PC-3 (cell line): ENCODE measurements around the gene SEC31B. TPM values are rescaled to one million over a fixed set of nuclear protein-coding genes. Genes with fewer than 3 reads are reported as not detected.

ENCODE experiments used
- ATAC-seq: fragments of 200-7000 bp; cut with Tn5 transposase; 2 replicates; pipeline ENCODE4 v1.9.1; 2020; ENCODE audit warnings: mild to moderate bottlenecking, moderate library complexity
- BruUV-seq: library from RNA; stranded (reverse); fragments of 400-500 nt; replicated peaks from 2 replicates; lab custom pipeline; 2021; lab: Mats Ljungman, UMichigan
- CTCF ChIA-PET: fragments of 300-600 bp; sonication (Branson Sonifier 250); formaldehyde crosslinking; loops from one replicate; lab custom pipeline; 2022; ENCODE audit warnings: antibody characterized with exemption; lab: Charles Lee
- POLR2A ChIA-PET: fragments of 300-600 bp; sonication (Branson Sonifier 250); formaldehyde crosslinking; loops from one replicate; lab custom pipeline; 2022; ENCODE audit warnings: antibody characterized with exemption; ENCODE audit not compliant: unreplicated experiment; lab: Charles Lee
- DNase-seq: peaks from one replicate; pipeline ENCODE4 v3.0.0-alpha.2; 2015
- H2AFZ ChIP-seq: fragments of 300-600 bp; sonication (generic); 2 replicates; pipeline ENCODE4 v1.6.0; 2016; ENCODE audit warnings: antibody characterized with exemption, low read length
- H3F3A ChIP-seq: fragments of 300-600 bp; sonication (generic); one replicate; pipeline ENCODE4 v1.6.0; 2017; ENCODE audit warnings: antibody characterized with exemption, low read length, control low read depth, mild to moderate bottlenecking; ENCODE audit not compliant: unreplicated experiment
- H3K27ac ChIP-seq: fragments of 300-600 bp; sonication (generic); 2 replicates; pipeline ENCODE4 v1.5.1; 2016; ENCODE audit warnings: mild to moderate bottlenecking, low read length
- H3K27me3 ChIP-seq: fragments of 300-600 bp; sonication (generic); 2 replicates; pipeline ENCODE4 v1.6.1; 2016; ENCODE audit warnings: low read length, mixed read lengths
- H3K36me3 ChIP-seq: fragments of 300-600 bp; sonication (generic); 2 replicates; pipeline ENCODE4 v1.6.1; 2016; ENCODE audit warnings: low read depth, mixed run types, low read length, mixed read lengths
- H3K4me1 ChIP-seq: fragments of 300-600 bp; sonication (generic); 2 replicates; pipeline ENCODE4 v1.5.1; 2016; ENCODE audit warnings: low read length; ENCODE audit not compliant: insufficient read depth
- H3K4me2 ChIP-seq: fragments of 300-600 bp; sonication (generic); 2 replicates; pipeline ENCODE4 v1.6.0; 2016; ENCODE audit warnings: low read length
- H3K4me3 ChIP-seq: fragments of 300-600 bp; sonication (generic); 2 replicates; pipeline ENCODE4 v1.5.1; 2016; ENCODE audit warnings: mild to moderate bottlenecking, low read length, mixed read lengths
- H3K79me2 ChIP-seq: fragments of 300-600 bp; sonication (generic); 2 replicates; pipeline ENCODE4 v1.6.1; 2017; ENCODE audit warnings: low read length, mixed read lengths
- H3K9ac ChIP-seq: fragments of 300-600 bp; sonication (generic); 2 replicates; pipeline ENCODE4 v1.6.0; 2016; ENCODE audit warnings: mild to moderate bottlenecking, low read length
- H3K9me2 ChIP-seq: fragments of 300-600 bp; sonication (generic); replicated peaks from 2 replicates; pipeline ENCODE4 v1.6.1; 2016; ENCODE audit warnings: mixed run types, low read length, mixed read lengths
- H3K9me3 ChIP-seq: fragments of 300-600 bp; sonication (generic); 2 replicates; pipeline ENCODE4 v1.6.1; 2016; ENCODE audit warnings: low read length, mixed read lengths
- H4K20me1 ChIP-seq: fragments of 300-600 bp; sonication (generic); 2 replicates; pipeline ENCODE4 v1.6.1; 2016; ENCODE audit warnings: low read length, mixed read lengths
- CTCF ChIP-seq: fragments of 300-600 bp; sonication (generic); conservative IDR thresholded peaks from 2 replicates; pipeline ENCODE4 v1.5.1; 2017; ENCODE audit warnings: antibody characterized with exemption, low read depth, mild to moderate bottlenecking, low read length
- EZH2 ChIP-seq: fragments of 300-600 bp; sonication (generic); IDR thresholded peaks from one replicate; pipeline ENCODE4 v1.6.1; 2017; ENCODE audit warnings: antibody characterized with exemption, mild to moderate bottlenecking, low read length; ENCODE audit not compliant: unreplicated experiment
- EZH2phosphoT487 ChIP-seq: fragments of 300-600 bp; sonication (generic); IDR thresholded peaks from 2 replicates; pipeline ENCODE4 v1.6.1; 2018; ENCODE audit warnings: mild to moderate bottlenecking, antibody characterized with exemption, low read length, borderline replicate concordance
- intact Hi-C: fragments of 100-400 bp; cut with micrococcal nuclease; formaldehyde crosslinking; loops from 2 replicates; pipeline ENCODE4 v1.9.0; 2023
- total RNA-seq: library from RNA; depleted of rRNA; stranded (reverse); fragments of >200 nt; gene quantifications from 2 replicates; pipeline ENCODE4 v1.2.3, GENCODE V29; 2014

Gene SEC31B
- total RNA-seq, 1 experiment from 2014 or later, result 1.6 TPM

- no peak overlapping the region for H3K9ac ChIP-seq
- ChIA-PET CTCF (no interaction called here), POLR2A (no interaction called here)
- no peak overlapping the region for H3K4me2 ChIP-seq
- H3K4me3 ChIP-seq, result no peak overlapping the region
- TF ChIP-seq EZH2, result no peak
- no peak for TF ChIP-seq CTCF
- no peak for TF ChIP-seq EZH2phosphoT487
- H4K20me1 ChIP-seq, result no peaks in the 10 kb centered on the region
- H3K27ac ChIP-seq, result no peak overlapping the region
- no peaks in the 10 kb centered on the region for H3K4me1 ChIP-seq
- H3K36me3 ChIP-seq, result no peaks in the 10 kb centered on the region
- no TSS peak for BruUV-seq
- H3K27me3 ChIP-seq, result no peaks in the 10 kb centered on the region
- no peak overlapping the region for H2AFZ ChIP-seq
- H3F3A ChIP-seq, result no peaks in the 10 kb centered on the region
- H3K9me3 ChIP-seq, result no peaks in the 10 kb centered on the region
- intact Hi-C loops, result loop anchor here (10.0 kb wide), 1 partner anchor 309 kb away; no protein-coding TSS in a partner anchor
- DNase-seq (no peak), ATAC-seq (no peak)
- no peaks in the 10 kb centered on the region for H3K79me2 ChIP-seq
- no peaks in the 10 kb centered on the region for H3K9me2 ChIP-seq
Observed at GRCh38 chr10:100565206-100565985, 45.7 kb upstream of the SEC31B start.

- DNase-seq (peak; percentile 21), ATAC-seq (peak; percentile 42)
- Histone ChIP-seq H3K79me2 (no peaks in the 10 kb centered on the region), H3K4me1 (no peaks in the 10 kb centered on the region), H3K9me3 (no peaks in the 10 kb centered on the region), H3K27me3 (no peaks in the 10 kb centered on the region), H2AFZ (no peak overlapping the region), H4K20me1 (no peaks in the 10 kb centered on the region), H3K4me2 (no peak overlapping the region), H3K27ac (no peak overlapping the region), H3F3A (no peaks in the 10 kb centered on the region), H3K9me2 (no peaks in the 10 kb centered on the region), H3K36me3 (no peaks in the 10 kb centered on the region), H3K4me3 (no peak overlapping the region), H3K9ac (no peak overlapping the region)
- ChIA-PET POLR2A (no interaction called here), CTCF (interaction anchor here (1.0 kb wide), 1 partner anchor 316 kb away, joined by 4 read pairs; no protein-coding TSS in a partner anchor)
- intact Hi-C loops, result loop anchor here (10.0 kb wide), 1 partner anchor 313 kb away; no protein-coding TSS in a partner anchor
- no TSS peak for BruUV-seq
- TF ChIP-seq CTCF, result peak; percentile 50
- no peak for TF ChIP-seq EZH2phosphoT487
Observed at GRCh38 chr10:100562008-100562672, 42.5 kb upstream of the SEC31B start.
